B cell (primary cell): ENCODE data around the gene SPRR1A. TPM values are rescaled to one million over a fixed set of nuclear protein-coding genes. Genes with fewer than 3 reads are reported as not detected.

ENCODE experiments used
- ATAC-seq: fragments of 200-7000 bp; cut with Tn5 transposase; one replicate; pipeline ENCODE4 v1.10.0; 2021; ENCODE audit warnings: low read depth, mild to moderate bottlenecking, moderate number of reproducible peaks, moderate library complexity
- CTCF ChIA-PET: fragments of 350-600 bp; sonication (Branson Sonifier 250); formaldehyde crosslinking; loops from one replicate; lab custom pipeline; 2021; ENCODE audit warnings: antibody characterized with exemption, inconsistent platforms; lab: Charles Lee
- POLR2A ChIA-PET: fragments of 350-600 bp; sonication (Branson Sonifier 250); formaldehyde crosslinking; loops from one replicate; lab custom pipeline; 2021; ENCODE audit warnings: antibody characterized with exemption; lab: Charles Lee
- DNase-seq: peaks from one replicate; pipeline ENCODE4 v3.0.0; 2013
- H2AFZ ChIP-seq: 2 replicates; pipeline ENCODE4 v1.6.1; 2012; ENCODE audit warnings: mild to moderate bottlenecking, low read depth, low read length; ENCODE audit not compliant: insufficient read depth, poor library complexity, severe bottlenecking
- H3K27ac ChIP-seq, 2 donors: 1 replicate in 1 of 2; 2 replicates in 1 of 2; pipeline ENCODE4 v1.5.1; 2012 to 2013; ENCODE audit warnings: low read length in 2 of 2, mild to moderate bottlenecking in 2 of 2, moderate library complexity in 1 of 2
- H3K27me3 ChIP-seq, 4 experiments: fragments of 200-600 bp in 1 of 4; sonication (generic) in 1 of 4; replicated peaks in 1 of 4; 1 replicate in 2 of 4; 2 replicates in 2 of 4; pipeline versions ENCODE4 v1.6.1 to v1.7.0; 2013 to 2016; ENCODE audit warnings: low read length in 3 of 4, mild to moderate bottlenecking in 2 of 4, mixed read lengths in 1 of 4, moderate library complexity in 1 of 4; ENCODE audit not compliant: insufficient read depth in 4 of 4, control insufficient read depth in 3 of 4; ENCODE audit errors: control extremely low read depth in 1 of 4
- H3K36me3 ChIP-seq, 2 experiments: replicated peaks in 1 of 2; 1 replicate in 1 of 2; 2 replicates in 1 of 2; pipeline versions ENCODE4 v1.6.1 to v1.7.1; 2013; ENCODE audit warnings: low read length in 1 of 2; ENCODE audit not compliant: insufficient read depth in 2 of 2, control insufficient read depth in 1 of 2; ENCODE audit errors: control extremely low read depth in 1 of 2, extremely low read depth in 1 of 2
- H3K4me1 ChIP-seq, 2 donors: fragments of 200-600 bp in 1 of 2; sonication (generic) in 1 of 2; 1 replicate in 1 of 2; 2 replicates in 1 of 2; pipeline versions ENCODE4 v1.5.1 to v1.6.1; 2013 to 2017; ENCODE audit warnings: low read length in 2 of 2; ENCODE audit not compliant: control insufficient read depth in 2 of 2, insufficient read depth in 2 of 2
- H3K4me2 ChIP-seq: replicated peaks from 2 replicates; pipeline ENCODE3; 2012; ENCODE audit warnings: mild to moderate bottlenecking, low read depth, low read length; ENCODE audit not compliant: poor library complexity, severe bottlenecking
- H3K4me3 ChIP-seq, 5 experiments: fragments of 200-600 bp in 1 of 5; sonication (generic) in 1 of 5; 1 replicate in 3 of 5; 2 replicates in 2 of 5; pipeline versions ENCODE4 v1.5.1 to v1.7.0; 2011 to 2016; ENCODE audit warnings: low read length in 4 of 5, mild to moderate bottlenecking in 4 of 5, low read depth in 2 of 5, control low read depth in 1 of 5, moderate library complexity in 1 of 5; ENCODE audit not compliant: insufficient read depth in 1 of 5; ENCODE audit errors: control extremely low read depth in 1 of 5, extremely low read depth in 1 of 5
- H3K79me2 ChIP-seq: fragments of 200-600 bp; sonication (generic); one replicate; pipeline ENCODE4 v1.6.0; 2016; ENCODE audit warnings: low read length; ENCODE audit not compliant: control insufficient read depth, insufficient read depth
- H3K9ac ChIP-seq: fragments of 200-600 bp; sonication (generic); 2 replicates; pipeline ENCODE4 v1.6.1; 2017; ENCODE audit warnings: mild to moderate bottlenecking, low read length, moderate library complexity
- H3K9me3 ChIP-seq, 3 donors: one replicate each; pipeline versions ENCODE4 v1.6.1 to v1.7.1; 2013; ENCODE audit warnings: low read length in 2 of 3; ENCODE audit not compliant: control insufficient read depth in 2 of 3, insufficient read depth in 1 of 3; ENCODE audit errors: control extremely low read depth in 1 of 3
- H4K20me1 ChIP-seq: 2 replicates; pipeline ENCODE4 v1.6.0; 2012; ENCODE audit warnings: mild to moderate bottlenecking, low read length; ENCODE audit not compliant: insufficient read depth, control insufficient read depth, poor library complexity, severe bottlenecking
- H3K27ac Mint-ChIP-seq: one replicate; pipeline ENCODE4 v1.8.0; 2021; ENCODE audit warnings: mixed read lengths
- H3K27me3 Mint-ChIP-seq: one replicate; pipeline ENCODE4 v1.8.0; 2021; ENCODE audit warnings: mixed read lengths
- H3K4me1 Mint-ChIP-seq: one replicate; pipeline ENCODE4 v1.8.0; 2021; ENCODE audit warnings: mixed read lengths
- H3K4me3 Mint-ChIP-seq: one replicate; pipeline ENCODE4 v1.8.0; 2021; ENCODE audit warnings: mixed read lengths
- H3K9me3 Mint-ChIP-seq: one replicate; pipeline ENCODE4 v1.8.0; 2022; ENCODE audit warnings: mixed read lengths; ENCODE audit not compliant: insufficient read depth
- EZH2 ChIP-seq: IDR thresholded peaks from 2 replicates; pipeline ENCODE4 v1.6.1; 2012; ENCODE audit warnings: borderline replicate concordance, low read depth, mild to moderate bottlenecking, moderate library complexity, low read length; ENCODE audit not compliant: insufficient read depth, poor library complexity, severe bottlenecking
- WGBS: methylation state at CpG from one replicate; pipeline ENCODE4 v1.1.5; 2013; ENCODE audit warnings: missing lambda C conversion rate; ENCODE audit not compliant: insufficient coverage; 5-methylcytosine and 5-hydroxymethylcytosine counted together
- intact Hi-C: fragments of 100-400 bp; cut with micrococcal nuclease; formaldehyde crosslinking; loops from one replicate; pipeline ENCODE4 v1.10.0; 2022
- polyA plus RNA-seq: library from polyadenylated mRNA; depleted of rRNA; stranded (reverse); fragments of >200 nt; gene quantifications from 2 replicates; pipeline ENCODE4 v1.2.3, GENCODE V29; 2012
- total RNA-seq, 2 donors: library from RNA; stranded (reverse); fragments of 120-200 nt in 1 of 2; gene quantifications; 1 replicate in 1 of 2; 2 replicates in 1 of 2; pipeline versions ENCODE4 v1.2.3 to v1.2.4, GENCODE V29; 2013 to 2022
- TF ChIP-seq, protein P1 (sequence below): fragments of 200-600 bp; IDR thresholded peaks from one replicate; pipeline ENCODE4 v1.8.0; 2022; ENCODE audit warnings: antibody characterized with exemption, mild to moderate bottlenecking

SPRR1A gene
- total and polyA plus RNA-seq, 2 donors (not counting 1 experiment from before 2014, with no cell fraction given) = not detected

- ATAC-seq (no peak), DNase-seq (no peak)
- intact Hi-C loops = no loop called here
- Histone ChIP-seq H3K27me3 (peaks cover 0 to 3% (median 0%) of the 10 kb centered on the region in 4 experiments), H3K79me2 (no peaks in the 10 kb centered on the region), H3K36me3 (no peaks in the 10 kb centered on the region), H3K4me3 (no peak overlapping the region), H4K20me1 (no peaks in the 10 kb centered on the region), H3K4me1 (no peaks in the 10 kb centered on the region), H3K9me3 (peaks cover 0 to 3% (median 0%) of the 10 kb centered on the region in 3 donors), H2AFZ (no peak overlapping the region), H3K27ac (no peak overlapping the region), H3K9ac (no peak overlapping the region), H3K4me2 (no peak overlapping the region)
- ChIA-PET CTCF (no interaction called here), POLR2A (no interaction called here)
- Mint-ChIP-seq H3K4me3 (no peak overlapping the region), H3K27ac (no peak overlapping the region), H3K9me3 (peaks cover 6% of the 10 kb centered on the region), H3K27me3 (peaks cover 29% of the 10 kb centered on the region), H3K4me1 (no peaks in the 10 kb centered on the region)
- 67% methylated on average over 1 of the region's 5 CpGs for WGBS
- TF ChIP-seq, protein P1, sequence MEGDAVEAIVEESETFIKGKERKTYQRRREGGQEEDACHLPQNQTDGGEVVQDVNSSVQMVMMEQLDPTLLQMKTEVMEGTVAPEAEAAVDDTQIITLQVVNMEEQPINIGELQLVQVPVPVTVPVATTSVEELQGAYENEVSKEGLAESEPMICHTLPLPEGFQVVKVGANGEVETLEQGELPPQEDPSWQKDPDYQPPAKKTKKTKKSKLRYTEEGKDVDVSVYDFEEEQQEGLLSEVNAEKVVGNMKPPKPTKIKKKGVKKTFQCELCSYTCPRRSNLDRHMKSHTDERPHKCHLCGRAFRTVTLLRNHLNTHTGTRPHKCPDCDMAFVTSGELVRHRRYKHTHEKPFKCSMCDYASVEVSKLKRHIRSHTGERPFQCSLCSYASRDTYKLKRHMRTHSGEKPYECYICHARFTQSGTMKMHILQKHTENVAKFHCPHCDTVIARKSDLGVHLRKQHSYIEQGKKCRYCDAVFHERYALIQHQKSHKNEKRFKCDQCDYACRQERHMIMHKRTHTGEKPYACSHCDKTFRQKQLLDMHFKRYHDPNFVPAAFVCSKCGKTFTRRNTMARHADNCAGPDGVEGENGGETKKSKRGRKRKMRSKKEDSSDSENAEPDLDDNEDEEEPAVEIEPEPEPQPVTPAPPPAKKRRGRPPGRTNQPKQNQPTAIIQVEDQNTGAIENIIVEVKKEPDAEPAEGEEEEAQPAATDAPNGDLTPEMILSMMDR = no peak
- TF ChIP-seq EZH2 = no peak
Measured at GRCh38 chr1:152996633-152997400, 12.9 kb downstream of the SPRR1A start.

- TF ChIP-seq, protein P1 = no peak
- no peak for TF ChIP-seq EZH2
- Histone ChIP-seq H3K4me3 (no peak overlapping the region), H3K4me1 (no peaks in the 10 kb centered on the region), H3K4me2 (no peak overlapping the region), H3K79me2 (no peaks in the 10 kb centered on the region), H2AFZ (no peak overlapping the region), H4K20me1 (no peaks in the 10 kb centered on the region), H3K27me3 (peaks cover 0 to 7% (median 0%) of the 10 kb centered on the region in 4 experiments), H3K27ac (no peak overlapping the region), H3K36me3 (no peaks in the 10 kb centered on the region), H3K9me3 (peaks cover 0 to 3% (median 0%) of the 10 kb centered on the region in 3 donors), H3K9ac (no peak overlapping the region)
- DNase-seq (no peak), ATAC-seq (no peak)
- Mint-ChIP-seq H3K4me1 (no peaks in the 10 kb centered on the region), H3K4me3 (no peak overlapping the region), H3K27ac (no peak overlapping the region), H3K9me3 (peaks cover 6% of the 10 kb centered on the region), H3K27me3 (peaks cover 29% of the 10 kb centered on the region)
- POLR2A ChIA-PET = no interaction called here
- 43% methylated on average over 5 of the region's 7 CpGs for WGBS
- intact Hi-C loops = no loop called here
- CTCF ChIA-PET = no interaction called here
Measured at GRCh38 chr1:152997901-152998300, 14.0 kb downstream of the SPRR1A start.
